Activated T-cell treated with anti-CD3 and anti-CD28 coated beads, Interleukin-2, amount 50 U/mL, for 72 hours (primary cell): Measurements from ENCODE around the gene LCN15. TPM values are rescaled to one million over a fixed set of nuclear protein-coding genes. Genes with fewer than 3 reads are reported as not detected.
"Not testable (repeated sequence)": the region's sequence is repeated elsewhere in the genome, so short reads cannot be mapped to it uniquely, and the experiment has no call there.

ENCODE experiments used
- ATAC-seq, 2 donors: fragments of 150-1000 bp; cut with Tn5 transposase; replicated peaks in 1 of 2; 2 replicates each; pipeline ENCODE4 v1.10.0; 2021; ENCODE audit warnings: moderate library complexity in 2 of 2, mild to moderate bottlenecking in 1 of 2
- DNase-seq, 2 donors: peaks; one replicate each; pipeline ENCODE4 v3.0.0; 2021 to 2022; ENCODE audit warnings: mixed read lengths in 1 of 2
- H3K27ac Mint-ChIP-seq: one replicate; pipeline ENCODE4 v1.8.0; 2022; ENCODE audit warnings: mild to moderate bottlenecking, moderate library complexity, mixed read lengths
- H3K27me3 Mint-ChIP-seq: one replicate; pipeline ENCODE4 v1.8.0; 2022; ENCODE audit warnings: low read depth, mixed read lengths
- H3K36me3 Mint-ChIP-seq, 2 donors: one replicate each; pipeline ENCODE4 v1.8.0; 2022; ENCODE audit warnings: mixed read lengths in 2 of 2, mild to moderate bottlenecking in 1 of 2; ENCODE audit not compliant: insufficient read depth in 2 of 2
- H3K4me1 Mint-ChIP-seq: one replicate; pipeline ENCODE4 v1.8.0; 2022; ENCODE audit warnings: low read depth, mixed read lengths
- H3K4me3 Mint-ChIP-seq, 2 donors: one replicate each; pipeline ENCODE4 v1.8.0; 2022; ENCODE audit warnings: mild to moderate bottlenecking in 2 of 2, mixed read lengths in 2 of 2, moderate library complexity in 2 of 2
- H3K9me3 Mint-ChIP-seq, 2 donors: one replicate each; pipeline ENCODE4 v1.8.0; 2022; ENCODE audit warnings: mixed read lengths in 2 of 2
- total RNA-seq, 2 donors: library from RNA; stranded (reverse); gene quantifications; one replicate each; pipeline ENCODE4 v1.2.3, GENCODE V29; 2022

Gene LCN15
- total RNA-seq, 2 donors from 2014 or later, result not detected

DNA sequence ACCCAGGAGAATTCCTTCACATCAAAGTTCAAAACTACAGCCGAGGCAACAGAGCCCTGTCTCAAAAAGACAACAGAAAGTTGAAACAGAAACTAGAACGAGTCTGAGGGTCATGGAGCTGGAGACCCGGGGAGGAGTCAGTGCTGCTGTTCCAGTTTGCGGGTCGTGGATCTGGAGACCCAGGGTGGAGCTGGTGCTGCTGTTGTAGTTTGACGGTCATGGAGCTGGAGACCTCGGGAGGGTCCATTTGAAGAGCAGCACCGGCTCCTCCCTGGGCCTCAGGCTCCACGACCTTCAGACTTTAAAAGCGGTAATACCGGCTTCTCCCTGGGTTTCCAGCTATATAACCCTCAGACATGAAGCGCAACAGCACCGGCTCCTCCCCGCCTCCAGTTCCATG, 13.0 kb upstream of the LCN15 start:
- peaks cover 0 to 6% of the 10 kb centered on the region in 2 donors for H3K9me3 Mint-ChIP-seq
- no peak for ATAC-seq
- H3K4me1 Mint-ChIP-seq, result no peaks in the 10 kb centered on the region
- peaks cover 18% of the 10 kb centered on the region for H3K27me3 Mint-ChIP-seq
- H3K36me3 Mint-ChIP-seq, result peaks cover 0 to 3% of the 10 kb centered on the region in 2 donors
- DNase-seq, result no peak
- H3K4me3 Mint-ChIP-seq, result no peak overlapping the region
- H3K27ac Mint-ChIP-seq, result no peak overlapping the region

DNA sequence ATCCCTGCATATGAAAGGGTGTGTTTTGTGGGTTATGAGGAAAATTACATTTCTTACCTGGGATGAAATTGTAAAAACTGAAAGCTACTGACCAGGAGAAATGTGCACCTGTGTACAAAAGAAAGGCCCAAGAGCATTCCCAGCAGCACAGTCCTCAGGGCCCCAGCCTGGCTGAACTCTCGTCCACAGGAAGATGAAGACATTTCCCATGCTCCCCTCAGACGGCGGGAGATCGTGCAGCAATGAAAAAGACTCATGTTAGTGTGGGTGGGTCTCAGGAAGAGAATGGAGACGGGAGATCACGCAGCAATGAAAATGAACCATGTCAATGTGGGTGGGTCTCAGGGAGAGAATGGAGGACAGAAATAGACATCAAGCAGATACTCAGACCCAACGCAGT, 12.6 kb upstream of the LCN15 start:
- H3K4me3 Mint-ChIP-seq, result no peak overlapping the region
- H3K27ac Mint-ChIP-seq, result no peak overlapping the region
- DNase-seq (no peak), ATAC-seq (no peak)
- no peaks in the 10 kb centered on the region for H3K4me1 Mint-ChIP-seq
- peaks cover 18% of the 10 kb centered on the region for H3K27me3 Mint-ChIP-seq
- peaks cover 0 to 3% of the 10 kb centered on the region in 2 donors for H3K36me3 Mint-ChIP-seq
- H3K9me3 Mint-ChIP-seq, result peaks cover 0 to 6% of the 10 kb centered on the region in 2 donors

DNA sequence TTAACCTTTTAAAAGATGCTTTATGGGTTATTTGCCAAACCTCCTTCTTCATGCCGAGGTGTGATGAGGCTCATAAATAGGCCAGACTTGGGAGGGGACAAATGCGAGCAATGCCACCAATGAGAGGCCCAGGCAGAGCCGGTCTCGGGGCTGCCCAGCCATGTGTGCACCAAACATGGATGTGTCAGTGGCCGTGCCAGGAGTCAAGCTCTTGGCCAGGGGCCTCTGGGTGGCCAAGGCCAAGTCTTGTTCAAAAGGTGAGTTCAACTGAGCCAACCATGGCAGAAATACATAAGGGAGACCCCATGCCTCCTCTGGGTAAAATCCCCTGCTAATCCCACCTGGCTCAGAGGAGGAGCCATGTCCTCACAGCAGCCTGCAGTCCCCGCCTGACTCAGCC, 10.9 kb upstream of the LCN15 start:
- Mint-ChIP-seq H3K4me3 (no peak overlapping the region), H3K27me3 (peaks cover 18% of the 10 kb centered on the region), H3K27ac (no peak overlapping the region), H3K9me3 (peaks cover 0 to 6% of the 10 kb centered on the region in 2 donors), H3K4me1 (no peaks in the 10 kb centered on the region), H3K36me3 (peaks cover 0 to 3% of the 10 kb centered on the region in 2 donors)
- DNase-seq (no peak), ATAC-seq (no peak)

DNA sequence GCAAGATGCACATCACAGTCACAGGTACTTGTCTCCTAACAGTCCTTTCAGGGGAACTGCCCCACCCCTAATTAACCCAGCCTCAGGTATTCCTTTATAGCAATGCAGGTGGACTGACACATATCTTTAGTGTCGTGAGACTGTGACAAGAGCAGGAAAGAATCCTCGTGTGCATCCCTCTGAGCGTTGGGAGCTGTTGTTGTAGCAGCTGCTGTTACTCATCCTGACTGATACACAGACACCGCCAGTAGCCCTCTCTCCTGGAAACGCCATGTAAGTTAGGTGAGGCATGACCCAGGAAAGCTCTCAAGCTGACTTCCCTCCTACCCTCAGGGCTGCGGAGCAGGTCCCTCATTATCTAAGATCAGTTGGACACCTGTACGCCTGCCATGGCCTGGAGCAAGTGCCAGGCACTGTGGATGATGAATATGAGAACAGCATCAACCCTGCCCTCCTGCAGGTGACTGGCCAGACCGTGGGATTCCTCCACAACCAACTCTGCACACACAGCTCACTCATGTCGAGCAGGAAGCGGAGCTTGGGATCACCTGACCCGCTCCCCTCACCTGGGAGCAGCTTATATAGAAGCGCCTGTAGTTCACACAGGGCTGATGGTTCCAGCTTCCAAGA, 10.2 kb upstream of the LCN15 start:
- no peak for ATAC-seq
- H3K9me3 Mint-ChIP-seq, result peaks cover 0 to 6% of the 10 kb centered on the region in 2 donors

DNA sequence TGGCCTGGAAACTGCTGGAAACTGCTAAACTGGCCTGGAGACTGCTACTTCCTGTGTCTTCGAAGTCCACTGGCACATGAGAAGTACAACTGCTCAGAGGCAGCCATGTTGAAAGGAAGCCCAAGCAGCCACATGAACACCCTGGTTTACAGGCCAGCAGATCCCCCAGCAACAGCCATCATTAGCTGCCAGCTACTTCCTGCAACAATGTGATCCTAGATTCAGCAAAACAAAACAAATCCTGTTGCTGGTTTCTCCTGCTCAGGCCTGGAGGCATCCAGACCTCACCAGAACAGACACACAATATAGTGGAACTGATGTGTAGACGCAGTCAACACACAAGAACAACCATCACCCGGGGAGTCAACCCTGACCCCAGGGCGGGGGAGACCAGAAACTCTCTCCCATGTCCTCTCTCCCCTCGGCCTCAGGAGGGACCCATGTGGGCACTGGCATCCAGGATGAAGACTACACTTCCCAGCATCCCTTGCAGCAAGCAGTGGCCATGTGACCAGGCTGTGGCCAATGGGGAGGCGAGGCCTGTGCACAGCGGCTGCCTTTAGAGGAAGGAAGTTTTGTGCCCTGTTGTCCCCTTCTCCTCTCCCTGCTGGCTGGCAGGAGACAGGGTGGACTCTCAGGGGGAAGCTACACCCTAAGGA, 9.2 kb upstream of the LCN15 start:
- ATAC-seq, result no peak
- H3K4me3 Mint-ChIP-seq, result no peak overlapping the region

More for the DNA sequence above, 10.2 kb upstream of the LCN15 start:
- no peak overlapping the region for H3K4me3 Mint-ChIP-seq
- DNase-seq, result no peak
- H3K27me3 Mint-ChIP-seq, result peaks cover 17% of the 10 kb centered on the region
- peaks cover 0 to 3% of the 10 kb centered on the region in 2 donors for H3K36me3 Mint-ChIP-seq
- no peak overlapping the region for H3K27ac Mint-ChIP-seq
- H3K4me1 Mint-ChIP-seq, result peaks cover 5% of the 10 kb centered on the region

DNA sequence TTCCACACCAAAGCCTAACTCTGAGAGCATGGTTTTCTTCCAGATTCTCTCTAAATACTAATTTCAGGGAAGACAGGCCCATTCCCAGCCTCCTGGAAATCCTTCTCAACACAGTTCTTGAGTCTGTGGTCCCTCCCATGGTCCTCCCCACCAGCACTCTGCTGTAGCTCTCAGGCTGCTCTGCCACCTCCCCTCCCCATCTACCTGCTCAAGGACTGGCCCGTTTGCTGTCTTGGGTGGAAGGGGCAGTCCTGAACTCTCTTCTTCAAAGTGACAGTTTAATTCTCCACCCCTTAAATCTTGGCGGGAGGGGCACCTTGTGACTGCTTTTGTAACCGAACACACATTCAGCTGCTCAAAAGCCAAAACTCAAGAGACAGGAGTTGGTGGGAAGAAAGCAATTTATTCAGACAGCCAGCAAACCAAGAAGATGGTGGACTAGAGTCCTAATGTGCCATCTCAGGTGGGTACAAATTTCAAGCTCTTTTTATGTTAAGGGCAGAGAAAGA, 7.6 kb upstream of the LCN15 start:
- DNase-seq (no peak), ATAC-seq (no peak)
- no peak overlapping the region for H3K4me3 Mint-ChIP-seq
- no peak overlapping the region for H3K27ac Mint-ChIP-seq
- peaks cover 0 to 3% of the 10 kb centered on the region in 2 donors for H3K36me3 Mint-ChIP-seq
- peaks cover 0 to 6% of the 10 kb centered on the region in 2 donors for H3K9me3 Mint-ChIP-seq
- peaks cover 8% of the 10 kb centered on the region for H3K4me1 Mint-ChIP-seq
- H3K27me3 Mint-ChIP-seq, result peaks cover 18% of the 10 kb centered on the region

More for the DNA sequence above, 9.2 kb upstream of the LCN15 start:
- H3K4me1 Mint-ChIP-seq, result peaks cover 5% of the 10 kb centered on the region
- H3K36me3 Mint-ChIP-seq, result peaks cover 0 to 3% of the 10 kb centered on the region in 2 donors
- no peak for DNase-seq
- H3K9me3 Mint-ChIP-seq, result peaks cover 0 to 6% of the 10 kb centered on the region in 2 donors
- peaks cover 12% of the 10 kb centered on the region for H3K27me3 Mint-ChIP-seq
- no peak overlapping the region for H3K27ac Mint-ChIP-seq

DNA sequence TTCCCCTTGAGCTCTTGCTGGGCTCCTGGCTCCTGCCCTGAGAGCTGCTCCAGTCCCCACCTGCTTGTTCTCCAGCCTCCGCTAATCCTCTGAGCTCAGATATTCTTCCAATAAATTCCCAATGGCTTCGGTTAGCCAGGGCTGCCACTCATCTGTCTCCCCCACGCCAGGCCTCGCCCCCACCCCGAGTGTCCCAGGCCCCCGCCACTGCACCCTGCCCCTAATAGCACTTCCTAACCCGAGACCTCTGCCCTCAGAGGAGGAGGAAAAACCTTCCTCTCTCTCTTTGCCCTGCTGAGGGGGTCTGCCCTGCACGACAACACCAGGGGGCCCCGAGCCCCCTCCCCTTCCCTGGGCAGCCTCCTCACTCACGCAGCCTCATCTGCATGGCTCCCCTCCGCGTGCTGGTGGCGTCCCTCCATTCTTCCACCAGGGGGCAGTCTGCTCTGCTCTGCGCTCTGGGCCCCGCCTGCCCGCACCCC, 5.4 kb upstream of the LCN15 start:
- Mint-ChIP-seq H3K27me3 (peaks cover 27% of the 10 kb centered on the region), H3K36me3 (peaks cover 0 to 3% of the 10 kb centered on the region in 2 donors), H3K4me1 (peaks cover 24% of the 10 kb centered on the region), H3K9me3 (peaks cover 0 to 6% of the 10 kb centered on the region in 2 donors), H3K4me3 (peak overlapping the region in 1 of 2 donors; percentile 56), H3K27ac (no peak overlapping the region)
- ATAC-seq, result peak; percentile 81 to 85
- DNase-seq, result peak; percentile 71

DNA sequence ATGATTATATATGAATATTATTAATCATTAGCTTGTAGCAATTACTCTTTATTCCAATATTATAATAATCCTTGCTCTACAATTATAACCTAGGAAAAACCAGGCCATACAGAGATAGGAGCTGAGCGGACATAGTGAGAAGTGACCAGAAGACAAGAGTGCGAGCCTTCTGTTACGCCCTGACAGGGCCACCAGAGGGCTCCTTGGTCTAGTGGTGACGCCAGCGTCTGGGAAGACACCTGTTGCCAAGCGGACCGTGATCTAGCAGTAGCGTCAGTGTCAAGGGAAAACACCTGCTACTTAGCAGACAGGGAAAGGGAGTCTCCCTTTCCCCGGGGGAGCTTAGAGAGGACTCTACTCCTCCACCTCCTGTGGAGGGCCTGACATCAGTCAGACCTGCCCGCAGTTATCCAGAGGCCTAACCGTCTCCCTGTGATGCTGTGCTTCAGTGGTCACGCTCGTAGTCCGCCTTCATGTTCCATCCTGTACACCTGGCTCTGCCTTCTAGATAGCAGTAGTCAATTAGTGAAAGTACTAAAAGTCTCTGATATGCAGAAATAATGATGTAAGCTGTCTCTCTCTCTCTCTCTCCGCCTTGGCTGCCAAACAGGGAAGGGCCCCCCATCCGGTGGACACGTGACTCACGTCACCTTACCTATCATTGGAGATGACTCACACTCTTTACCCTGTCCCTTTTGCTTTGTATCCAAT, 2.2 kb upstream of the LCN15 start:
- H3K4me1 Mint-ChIP-seq, result peaks cover 24% of the 10 kb centered on the region
- H3K27ac Mint-ChIP-seq, result peak overlapping the region; percentile 39
- not testable (repeated sequence) for H3K36me3 Mint-ChIP-seq, H3K9me3 Mint-ChIP-seq
- H3K27me3 Mint-ChIP-seq, result peaks cover 27% of the 10 kb centered on the region
- H3K4me3 Mint-ChIP-seq, result peak overlapping the region; percentile 67 to 68
- DNase-seq, result peak; percentile 64 to 69
- ATAC-seq, result peak; percentile 41 to 50

DNA sequence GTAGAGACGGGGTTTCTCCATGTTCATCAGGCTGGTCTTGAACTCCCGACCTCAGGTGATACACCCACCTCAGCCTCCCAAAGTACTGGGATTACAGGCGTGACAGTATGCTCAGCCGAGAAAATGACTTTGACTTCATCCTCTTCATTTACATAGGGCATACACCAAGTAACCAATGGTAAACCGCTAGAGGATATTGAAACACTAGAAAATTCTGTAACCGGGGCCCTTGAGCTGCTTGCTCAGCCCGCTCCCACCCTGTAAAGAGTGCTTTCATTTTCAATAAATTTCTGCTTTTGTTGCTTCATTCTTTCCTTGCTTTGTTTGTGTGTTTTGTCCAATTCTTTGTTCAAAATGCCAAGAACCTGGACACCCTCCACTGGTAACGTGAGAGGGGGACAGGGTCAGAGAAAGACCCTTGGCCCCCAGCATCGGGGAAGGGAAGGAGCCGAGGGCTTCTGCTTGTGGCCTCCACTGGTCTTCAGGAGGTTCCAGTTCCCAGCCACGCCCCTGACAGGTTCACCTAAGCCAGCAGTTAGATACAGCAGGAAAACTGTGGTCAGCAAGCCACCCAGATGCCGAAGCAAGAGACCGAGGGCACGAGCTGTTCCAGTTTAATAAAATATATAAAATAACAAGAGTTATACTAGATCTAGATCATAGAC, 1.6 kb upstream of the LCN15 start:
- Mint-ChIP-seq H3K27me3 (peaks cover 27% of the 10 kb centered on the region), H3K4me1 (peaks cover 24% of the 10 kb centered on the region), H3K4me3 (peak overlapping the region; percentile 9 to 55), H3K27ac (peak overlapping the region; percentile 38)
- peak in 1 of 2 donors; percentile 42 for ATAC-seq
- H3K9me3 Mint-ChIP-seq, H3K36me3 Mint-ChIP-seq, DNase-seq: not testable (repeated sequence)

DNA sequence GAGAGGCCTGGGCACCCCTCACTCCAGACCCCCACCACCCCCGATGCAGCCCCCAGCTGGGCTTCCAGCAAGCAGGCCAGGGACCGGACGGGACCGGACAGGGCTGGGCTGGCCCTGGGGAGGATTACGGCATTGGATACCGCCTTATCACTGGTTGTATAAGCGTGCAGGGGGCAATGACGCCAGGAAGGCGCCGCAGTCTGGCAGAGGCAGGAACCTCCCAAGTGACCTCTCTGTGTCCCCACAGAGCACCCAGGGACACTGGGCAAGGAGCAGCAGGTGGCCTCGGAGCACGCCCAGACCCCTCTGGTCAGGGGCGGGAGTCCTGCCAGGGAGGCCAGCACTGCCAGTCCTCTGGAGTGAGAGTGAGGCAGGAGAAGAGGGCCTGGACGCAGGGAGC, 723 bp upstream of the LCN15 start:
- ATAC-seq (no peak), DNase-seq (no peak)
- Mint-ChIP-seq H3K36me3 (no peaks in the 10 kb centered on the region), H3K4me1 (peaks cover 23% of the 10 kb centered on the region), H3K4me3 (no peak overlapping the region), H3K27me3 (peaks cover 27% of the 10 kb centered on the region), H3K27ac (no peak overlapping the region), H3K9me3 (no peaks in the 10 kb centered on the region)

DNA sequence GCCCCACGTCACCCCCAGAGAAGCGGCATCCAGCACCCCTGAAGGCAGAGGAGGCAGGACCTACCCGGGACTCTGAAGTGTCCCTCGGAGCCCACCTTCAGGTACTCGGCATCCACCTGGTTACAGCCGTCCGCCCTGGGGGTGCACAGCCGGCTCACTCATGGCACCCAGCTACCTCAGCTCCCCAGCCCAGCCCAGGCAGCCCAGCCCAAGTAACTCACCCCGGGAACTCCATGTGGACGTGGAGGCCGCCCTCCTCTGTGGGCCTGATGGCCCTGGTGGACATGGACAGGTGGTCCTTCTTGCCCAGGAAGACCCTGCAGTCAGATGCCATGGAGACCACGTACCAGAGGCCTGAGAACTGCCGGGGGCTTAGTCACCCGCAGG, 676 bp downstream of the LCN15 start:
- H3K27ac Mint-ChIP-seq, result no peak overlapping the region
- no peaks in the 10 kb centered on the region for H3K9me3 Mint-ChIP-seq
- H3K4me1 Mint-ChIP-seq, result peaks cover 19% of the 10 kb centered on the region
- no peaks in the 10 kb centered on the region for H3K36me3 Mint-ChIP-seq
- no peak for ATAC-seq
- peaks cover 26% of the 10 kb centered on the region for H3K27me3 Mint-ChIP-seq
- no peak overlapping the region for H3K4me3 Mint-ChIP-seq
- no peak for DNase-seq

DNA sequence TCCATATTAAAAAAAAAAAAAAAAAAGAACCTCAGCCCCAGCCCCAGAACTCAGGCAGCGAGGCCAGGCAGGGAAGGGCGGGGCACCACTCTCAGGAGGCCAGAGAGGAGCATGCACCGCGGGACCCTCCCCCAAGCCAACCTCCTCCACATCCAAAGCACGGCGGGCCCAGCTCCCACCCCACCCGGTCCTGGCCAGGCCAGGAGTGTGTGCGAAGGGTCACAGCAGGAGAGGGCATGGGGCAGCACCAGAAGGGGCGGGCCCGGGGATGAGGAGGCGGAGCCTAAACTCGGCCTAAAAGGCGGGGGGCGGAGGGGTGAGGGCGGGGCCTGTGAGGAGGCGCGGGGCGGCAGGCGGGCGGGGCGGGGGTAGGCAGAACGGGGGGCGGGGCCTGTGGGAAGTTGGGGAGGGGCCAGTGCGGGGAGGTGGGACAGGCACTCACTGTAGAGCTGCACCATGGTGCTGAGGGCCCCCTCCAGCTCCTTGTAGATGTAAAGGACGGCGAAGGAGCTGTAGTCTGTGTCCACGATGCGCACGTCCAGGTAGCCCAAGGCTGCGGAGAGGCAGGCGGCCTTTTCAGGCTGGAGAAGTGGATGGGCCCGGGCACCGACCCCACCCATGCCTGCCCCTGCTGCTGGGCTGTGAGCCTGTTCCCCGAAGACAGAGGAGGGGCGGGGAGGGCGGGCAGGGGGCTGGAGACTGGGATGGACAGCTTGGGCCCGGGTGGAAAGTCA, 1.2 kb downstream of the LCN15 start:
- H3K4me1 Mint-ChIP-seq, result peaks cover 19% of the 10 kb centered on the region
- no peak overlapping the region for H3K4me3 Mint-ChIP-seq
- H3K27me3 Mint-ChIP-seq, result peaks cover 21% of the 10 kb centered on the region
- no peak overlapping the region for H3K27ac Mint-ChIP-seq
- ATAC-seq (peak; percentile 29 to 51), DNase-seq (peak; percentile 43 to 45)
- no peaks in the 10 kb centered on the region for H3K36me3 Mint-ChIP-seq
- no peaks in the 10 kb centered on the region for H3K9me3 Mint-ChIP-seq
